Bronchial epithelial cell (primary cell): ENCODE data around the gene NUP93. TPM values are rescaled to one million over a fixed set of nuclear protein-coding genes. Genes with fewer than 3 reads are reported as not detected.

Experiments
- DNase-seq: peaks from one replicate; pipeline ENCODE4 v3.0.0-alpha.2; 2010; ENCODE audit warnings: low read depth
- FAIRE-seq: peaks from 2 replicates; lab custom pipeline; 2011; peaks lifted over from hg19 to GRCh38; lab: Jason Lieb, UNC
- H3K27me3 ChIP-seq: 2 replicates; pipeline ENCODE4 v1.5.1; 2011; ENCODE audit warnings: low read length; ENCODE audit not compliant: control insufficient read depth, insufficient read depth
- H3K36me3 ChIP-seq: 2 replicates; pipeline ENCODE4 v1.5.1; 2011; ENCODE audit warnings: low read length; ENCODE audit not compliant: control insufficient read depth, insufficient read depth
- H3K4me3 ChIP-seq: 2 replicates; pipeline ENCODE4 v1.5.1; 2011; ENCODE audit warnings: mild to moderate bottlenecking, low read depth, low read length, control low read depth
- total RNA-seq: library from RNA; depleted of rRNA; stranded (reverse); fragments of >200 nt; gene quantifications from 2 replicates; pipeline ENCODE4 v1.2.1, GENCODE V29; 2014
- TF ChIP-seq, protein P1 (sequence below): IDR thresholded peaks from 2 replicates; pipeline ENCODE4 v1.5.1; 2011; ENCODE audit warnings: mild to moderate bottlenecking, moderate library complexity, low read length, control low read depth, inconsistent platforms; ENCODE audit not compliant: insufficient read depth, severe bottlenecking

Gene NUP93
- total RNA-seq, 1 donor from 2014 or later, result 47.4 TPM

DNA sequence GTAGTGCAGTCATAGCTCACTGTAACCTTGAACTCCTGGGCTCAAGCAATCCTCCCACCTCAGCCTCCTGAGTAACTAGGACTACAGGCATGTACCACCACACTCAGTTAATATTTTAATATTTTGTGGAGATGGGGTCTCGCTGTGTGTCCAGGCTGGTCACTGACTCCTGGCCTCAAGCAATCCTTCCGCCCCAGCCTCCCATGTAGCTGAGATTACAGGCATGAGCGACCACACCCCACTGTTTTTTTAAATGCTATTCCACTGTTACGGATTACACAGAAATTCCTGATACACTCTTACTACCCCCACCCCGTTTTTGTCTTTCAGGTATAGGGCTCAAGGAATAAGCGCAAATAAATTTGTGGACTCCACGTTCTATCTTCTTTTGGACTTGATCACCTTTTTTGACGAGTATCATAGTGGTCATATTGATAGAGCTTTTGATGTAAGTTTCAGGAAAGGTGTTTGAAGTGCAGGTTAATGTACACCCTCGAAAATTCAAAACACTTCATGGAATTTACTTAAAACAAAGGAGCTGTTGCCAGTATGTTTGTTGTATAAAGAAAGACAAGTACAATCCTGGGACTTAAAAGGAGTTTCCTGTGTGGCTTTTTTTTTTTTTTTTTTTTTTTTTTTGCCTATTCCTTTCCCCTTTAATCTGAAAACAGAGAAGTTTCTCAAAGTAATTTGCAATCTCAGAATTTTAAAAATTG is 108.9 kb downstream of the NUP93 start:
- Histone ChIP-seq H3K4me3 (no peak overlapping the region), H3K36me3 (peaks cover 16% of the 10 kb centered on the region), H3K27me3 (no peaks in the 10 kb centered on the region)
- FAIRE-seq, result no peak
- TF ChIP-seq, protein P1, sequence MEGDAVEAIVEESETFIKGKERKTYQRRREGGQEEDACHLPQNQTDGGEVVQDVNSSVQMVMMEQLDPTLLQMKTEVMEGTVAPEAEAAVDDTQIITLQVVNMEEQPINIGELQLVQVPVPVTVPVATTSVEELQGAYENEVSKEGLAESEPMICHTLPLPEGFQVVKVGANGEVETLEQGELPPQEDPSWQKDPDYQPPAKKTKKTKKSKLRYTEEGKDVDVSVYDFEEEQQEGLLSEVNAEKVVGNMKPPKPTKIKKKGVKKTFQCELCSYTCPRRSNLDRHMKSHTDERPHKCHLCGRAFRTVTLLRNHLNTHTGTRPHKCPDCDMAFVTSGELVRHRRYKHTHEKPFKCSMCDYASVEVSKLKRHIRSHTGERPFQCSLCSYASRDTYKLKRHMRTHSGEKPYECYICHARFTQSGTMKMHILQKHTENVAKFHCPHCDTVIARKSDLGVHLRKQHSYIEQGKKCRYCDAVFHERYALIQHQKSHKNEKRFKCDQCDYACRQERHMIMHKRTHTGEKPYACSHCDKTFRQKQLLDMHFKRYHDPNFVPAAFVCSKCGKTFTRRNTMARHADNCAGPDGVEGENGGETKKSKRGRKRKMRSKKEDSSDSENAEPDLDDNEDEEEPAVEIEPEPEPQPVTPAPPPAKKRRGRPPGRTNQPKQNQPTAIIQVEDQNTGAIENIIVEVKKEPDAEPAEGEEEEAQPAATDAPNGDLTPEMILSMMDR, result no peak
- DNase-seq, result no peak

DNA sequence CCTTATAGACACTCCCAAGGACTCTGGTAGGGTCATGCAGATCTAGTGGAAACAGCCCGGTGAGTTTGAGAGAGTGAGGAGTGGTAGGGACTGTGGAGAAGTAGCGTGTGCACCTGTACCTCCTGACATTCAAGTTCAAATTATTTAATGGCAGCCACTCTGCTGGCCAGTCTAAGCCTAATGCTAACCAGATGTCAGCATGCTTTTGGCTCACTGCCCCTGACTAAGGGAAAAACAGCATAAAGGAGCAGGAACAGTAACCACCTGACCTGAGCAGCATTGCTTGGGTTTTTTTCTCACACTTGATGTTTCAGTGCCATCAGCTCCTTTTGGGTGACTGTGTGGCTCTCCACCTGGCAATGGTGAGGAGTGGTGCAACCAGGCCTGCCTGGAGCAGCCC is 111.3 kb downstream of the NUP93 start:
- TF ChIP-seq, protein P1, result no peak
- no peak for DNase-seq
- no peak for FAIRE-seq

DNA sequence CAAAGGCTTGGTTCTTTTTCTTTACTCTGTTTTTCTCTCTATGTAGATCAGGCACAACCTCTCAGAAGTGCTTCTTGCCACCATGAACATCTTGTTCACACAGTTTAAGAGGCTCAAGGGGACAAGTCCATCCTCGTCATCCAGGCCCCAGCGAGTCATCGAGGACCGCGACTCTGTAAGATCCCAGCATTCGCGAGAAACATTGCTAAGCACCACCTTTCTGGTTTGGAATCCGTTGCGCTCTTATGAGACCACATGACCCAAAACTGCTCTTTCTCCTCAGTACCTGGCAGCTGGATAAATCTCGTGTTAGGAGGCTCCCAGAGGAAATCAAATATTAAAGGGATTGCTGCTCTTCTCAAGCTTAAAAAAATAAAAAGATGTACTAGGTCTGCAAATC is 111.7 kb downstream of the NUP93 start:
- Histone ChIP-seq H3K4me3 (no peak overlapping the region), H3K27me3 (no peaks in the 10 kb centered on the region), H3K36me3 (peaks cover 14% of the 10 kb centered on the region)
- TF ChIP-seq, protein P1, result no peak
- DNase-seq (no peak), FAIRE-seq (peak; percentile 79)

More for the DNA sequence above, 111.3 kb downstream of the NUP93 start:
- Histone ChIP-seq H3K4me3 (no peak overlapping the region), H3K36me3 (peaks cover 16% of the 10 kb centered on the region), H3K27me3 (no peaks in the 10 kb centered on the region)

DNA sequence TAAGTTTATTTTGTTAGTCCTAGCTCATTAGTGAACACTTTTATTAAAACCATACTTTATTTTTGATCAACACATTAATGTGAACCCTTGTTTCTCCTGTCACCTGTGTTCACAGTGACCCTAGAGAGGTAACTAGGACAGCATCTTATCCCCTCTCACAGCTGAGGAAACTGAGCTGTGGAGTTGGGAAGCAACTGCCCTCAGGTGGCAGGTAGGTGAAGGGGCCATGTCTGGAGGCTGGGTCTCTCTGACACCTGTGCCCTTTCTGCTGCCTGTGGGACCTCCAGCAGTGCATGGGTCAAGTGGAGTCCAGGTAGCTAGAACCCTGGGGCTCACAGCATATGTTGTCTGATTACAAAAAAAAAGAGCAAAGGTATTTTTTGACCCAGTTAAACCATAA is 112.2 kb downstream of the NUP93 start:
- H3K27me3 ChIP-seq, result no peaks in the 10 kb centered on the region
- peaks cover 14% of the 10 kb centered on the region for H3K36me3 ChIP-seq
- TF ChIP-seq, protein P1, result no peak
- FAIRE-seq (no peak), DNase-seq (no peak)
- H3K4me3 ChIP-seq, result no peak overlapping the region

DNA sequence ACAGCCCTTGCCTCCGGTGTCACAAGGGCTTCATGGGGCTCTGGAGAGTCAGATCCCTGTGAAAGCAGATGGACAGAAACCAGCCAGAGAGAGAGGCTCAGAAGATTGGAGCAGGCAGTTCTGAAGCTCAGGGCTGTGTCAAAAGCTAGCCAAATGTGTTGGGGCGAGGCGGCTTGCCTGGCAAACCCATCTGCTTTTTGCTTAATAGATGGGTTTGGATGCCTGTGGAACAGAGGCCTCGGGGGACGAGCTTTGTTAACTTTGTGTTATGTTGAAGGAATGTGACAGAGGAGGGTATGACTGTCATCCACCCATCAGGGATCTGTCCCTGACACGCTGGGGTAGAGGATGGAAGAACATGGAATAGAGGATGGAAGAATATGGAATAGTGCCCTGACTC is 114.1 kb downstream of the NUP93 start:
- H3K36me3 ChIP-seq, result peaks cover 14% of the 10 kb centered on the region

More for the DNA sequence above, 114.1 kb downstream of the NUP93 start:
- no peaks in the 10 kb centered on the region for H3K27me3 ChIP-seq
- FAIRE-seq (no peak), DNase-seq (no peak)
- H3K4me3 ChIP-seq, result no peak overlapping the region
- TF ChIP-seq, protein P1, result no peak
